Measurements from ENCODE around the gene HIPK2.

DNA sequence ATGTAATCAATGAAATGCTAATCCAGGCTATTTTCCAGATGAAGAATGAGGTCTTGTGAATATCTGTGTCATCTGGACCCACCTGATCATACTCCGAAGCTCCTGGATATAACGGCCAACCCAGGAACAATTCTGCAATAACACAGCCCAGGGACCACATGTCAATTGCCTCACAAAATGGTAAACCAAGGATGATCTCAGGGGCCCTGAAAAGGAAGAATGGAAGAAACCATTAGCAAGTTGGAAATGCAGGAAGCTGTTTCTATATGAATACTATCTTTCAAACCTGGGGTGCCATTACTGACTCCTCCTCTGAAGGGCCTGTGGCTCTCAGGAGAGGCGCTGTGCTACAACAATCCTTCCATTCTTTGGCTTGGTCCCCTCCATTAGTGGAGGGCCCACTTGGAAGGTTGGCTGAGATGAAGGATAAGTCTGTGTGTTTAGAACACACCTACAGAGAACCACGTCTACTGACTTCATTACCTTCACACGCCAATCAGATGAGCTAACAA lies 146.2 kb downstream of the HIPK2 start:
- TF ChIP-seq, protein P1, sequence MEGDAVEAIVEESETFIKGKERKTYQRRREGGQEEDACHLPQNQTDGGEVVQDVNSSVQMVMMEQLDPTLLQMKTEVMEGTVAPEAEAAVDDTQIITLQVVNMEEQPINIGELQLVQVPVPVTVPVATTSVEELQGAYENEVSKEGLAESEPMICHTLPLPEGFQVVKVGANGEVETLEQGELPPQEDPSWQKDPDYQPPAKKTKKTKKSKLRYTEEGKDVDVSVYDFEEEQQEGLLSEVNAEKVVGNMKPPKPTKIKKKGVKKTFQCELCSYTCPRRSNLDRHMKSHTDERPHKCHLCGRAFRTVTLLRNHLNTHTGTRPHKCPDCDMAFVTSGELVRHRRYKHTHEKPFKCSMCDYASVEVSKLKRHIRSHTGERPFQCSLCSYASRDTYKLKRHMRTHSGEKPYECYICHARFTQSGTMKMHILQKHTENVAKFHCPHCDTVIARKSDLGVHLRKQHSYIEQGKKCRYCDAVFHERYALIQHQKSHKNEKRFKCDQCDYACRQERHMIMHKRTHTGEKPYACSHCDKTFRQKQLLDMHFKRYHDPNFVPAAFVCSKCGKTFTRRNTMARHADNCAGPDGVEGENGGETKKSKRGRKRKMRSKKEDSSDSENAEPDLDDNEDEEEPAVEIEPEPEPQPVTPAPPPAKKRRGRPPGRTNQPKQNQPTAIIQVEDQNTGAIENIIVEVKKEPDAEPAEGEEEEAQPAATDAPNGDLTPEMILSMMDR (IDR thresholded peaks at IDR 0.05) = no peak
- no peak for TF ChIP-seq EP300 (IDR thresholded peaks at IDR 0.05)
- TF ChIP-seq POLR2A (IDR thresholded peaks at IDR 0.05) = no peak
- TF ChIP-seq POLR2AphosphoS5 (IDR thresholded peaks at IDR 0.05) = no peak
